Esophagus squamous epithelium (tissue), 5 donors: ENCODE measurements around the gene CNR2. TPM values are rescaled to one million over a fixed set of nuclear protein-coding genes. Genes with fewer than 3 reads are reported as not detected.

Source experiments
- DNase-seq: peaks from one replicate; lab custom pipeline; 2025; lab: John Stamatoyannopoulos, UW
- H3K27ac ChIP-seq, 4 donors: fragments of 200-600 bp; sonication (generic); one replicate each; pipeline ENCODE4 v1.5.1; 2016 to 2019; ENCODE audit warnings: mild to moderate bottlenecking in 1 of 4
- H3K27me3 ChIP-seq, 4 donors: fragments of 200-600 bp; sonication (generic); 1 replicate in 3 of 4; 2 replicates in 1 of 4; pipeline versions ENCODE4 v1.5.1 to v1.6.0; 2017 to 2021; ENCODE audit warnings: antibody characterized with exemption in 1 of 4
- H3K36me3 ChIP-seq, 3 donors: fragments of 200-600 bp; sonication (generic); one replicate each; pipeline ENCODE4 v1.5.1; 2016 to 2019
- H3K4me1 ChIP-seq, 3 donors: fragments of 200-600 bp; sonication (generic); one replicate each; pipeline ENCODE4 v1.5.1; 2017 to 2019
- H3K4me3 ChIP-seq, 4 donors: fragments of 200-600 bp; sonication (generic); 1 replicate in 3 of 4; 2 replicates in 1 of 4; pipeline ENCODE4 v1.5.1; 2016 to 2019; ENCODE audit warnings: mild to moderate bottlenecking in 2 of 4, moderate library complexity in 1 of 4
- H3K9me3 ChIP-seq, 3 donors: fragments of 200-600 bp; sonication (generic); one replicate each; pipeline ENCODE4 v1.5.1; 2016 to 2019
- POLR2A ChIP-seq, 4 donors: fragments of 450-650 bp; IDR thresholded peaks; one replicate each; pipeline ENCODE4 v1.6.1; 2017; ENCODE audit warnings: antibody characterized with exemption in 4 of 4, mild to moderate bottlenecking in 4 of 4, moderate library complexity in 3 of 4
- WGBS, 2 donors: methylation state at CpG; one replicate each; pipeline ENCODE4 v1.1.5; 2018; 5-methylcytosine and 5-hydroxymethylcytosine counted together
- intact Hi-C: fragments of 100-400 bp; cut with DNase I; formaldehyde crosslinking; loops from one replicate; pipeline ENCODE4 v1.15.0; 2022
- total RNA-seq, 4 donors: library from RNA; depleted of rRNA; stranded (reverse); fragments of >200 nt; gene quantifications; one replicate each; pipeline ENCODE4 v1.1.0, GENCODE V29; 2016
- TF ChIP-seq, protein P1 (sequence below), 6 experiments: fragments of 450-650 bp in 4 of 6; fragments of 200-600 bp in 2 of 6; sonication (generic) in 2 of 6; IDR thresholded peaks; one replicate each; pipeline ENCODE4 v1.5.1; 2016 to 2019; ENCODE audit warnings: antibody characterized with exemption in 6 of 6, mild to moderate bottlenecking in 4 of 6, moderate library complexity in 4 of 6
- donor health status: DM: yes; HTN: yes; CAD: no.

CNR2 gene
- total RNA-seq, 4 donors from 2014 or later: under 0.01 TPM; not detected in 3

DNA sequence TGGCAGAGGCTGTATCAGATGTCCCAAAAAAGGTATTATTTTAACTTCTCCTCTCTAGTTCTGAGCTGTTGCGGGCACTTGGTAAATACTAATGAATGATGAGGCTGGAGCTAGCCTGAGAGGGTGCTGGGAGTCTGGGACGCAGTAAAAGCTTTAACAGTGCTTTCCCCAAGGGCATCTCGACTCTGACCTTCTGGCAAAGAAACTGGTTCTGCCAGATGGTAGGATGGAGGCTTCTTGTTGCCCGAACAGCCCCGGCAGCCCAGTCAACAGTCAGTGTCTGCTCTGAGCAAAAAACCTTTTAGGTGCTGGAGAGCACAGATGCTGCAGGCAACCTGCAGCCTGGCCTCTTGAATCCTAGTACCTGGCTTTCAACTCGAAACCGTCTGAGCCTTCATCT, 43.9 kb upstream of the CNR2 start:
- H3K36me3 ChIP-seq: peaks cover 0 to 12% (median 0%) of the 10 kb centered on the region in 3 donors
- DNase-seq: no peak
- H3K27ac ChIP-seq: peak overlapping the region in 2 of 4 donors; percentile 15 to 42
- WGBS, 2 donors: 44 to 47% methylated on average over 5 to 6 of the region's 7 CpGs
- intact Hi-C loops: no loop called here
- H3K4me3 ChIP-seq: no peak overlapping the region
- H3K27me3 ChIP-seq: no peaks in the 10 kb centered on the region
- no peak for TF ChIP-seq POLR2A (IDR thresholded peaks at IDR 0.05)
- TF ChIP-seq, protein P1, sequence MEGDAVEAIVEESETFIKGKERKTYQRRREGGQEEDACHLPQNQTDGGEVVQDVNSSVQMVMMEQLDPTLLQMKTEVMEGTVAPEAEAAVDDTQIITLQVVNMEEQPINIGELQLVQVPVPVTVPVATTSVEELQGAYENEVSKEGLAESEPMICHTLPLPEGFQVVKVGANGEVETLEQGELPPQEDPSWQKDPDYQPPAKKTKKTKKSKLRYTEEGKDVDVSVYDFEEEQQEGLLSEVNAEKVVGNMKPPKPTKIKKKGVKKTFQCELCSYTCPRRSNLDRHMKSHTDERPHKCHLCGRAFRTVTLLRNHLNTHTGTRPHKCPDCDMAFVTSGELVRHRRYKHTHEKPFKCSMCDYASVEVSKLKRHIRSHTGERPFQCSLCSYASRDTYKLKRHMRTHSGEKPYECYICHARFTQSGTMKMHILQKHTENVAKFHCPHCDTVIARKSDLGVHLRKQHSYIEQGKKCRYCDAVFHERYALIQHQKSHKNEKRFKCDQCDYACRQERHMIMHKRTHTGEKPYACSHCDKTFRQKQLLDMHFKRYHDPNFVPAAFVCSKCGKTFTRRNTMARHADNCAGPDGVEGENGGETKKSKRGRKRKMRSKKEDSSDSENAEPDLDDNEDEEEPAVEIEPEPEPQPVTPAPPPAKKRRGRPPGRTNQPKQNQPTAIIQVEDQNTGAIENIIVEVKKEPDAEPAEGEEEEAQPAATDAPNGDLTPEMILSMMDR (IDR thresholded peaks at IDR 0.05): no peak
- no peaks in the 10 kb centered on the region for H3K9me3 ChIP-seq
- H3K4me1 ChIP-seq: peaks cover 3 to 58% (median 26%) of the 10 kb centered on the region in 3 donors

DNA sequence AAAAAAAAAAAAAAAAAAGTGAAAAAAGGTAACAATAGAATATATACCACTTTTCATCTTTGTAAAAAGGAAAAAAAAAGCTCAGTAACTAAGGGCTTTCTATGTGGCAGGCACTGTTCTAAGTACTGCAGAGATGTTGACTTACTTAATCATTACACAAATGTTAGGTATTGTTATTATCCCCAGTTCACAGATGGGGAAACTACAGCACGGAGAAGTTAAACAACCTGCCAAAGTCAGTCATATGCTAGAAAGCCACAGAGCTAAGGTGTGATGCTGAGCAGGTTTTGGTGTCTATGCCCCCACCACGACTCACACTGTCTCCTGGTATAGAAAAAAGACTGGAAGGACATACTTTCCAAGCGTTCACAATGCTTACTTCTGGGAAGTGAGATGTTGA, 39.9 kb upstream of the CNR2 start:
- TF ChIP-seq, protein P1 (IDR thresholded peaks at IDR 0.05): no peak
- WGBS, 2 donors: 37 to 70% methylated on average over 3 of the region's 3 CpGs
- H3K4me1 ChIP-seq: peaks cover 3 to 40% (median 15%) of the 10 kb centered on the region in 3 donors
- no peaks in the 10 kb centered on the region for H3K36me3 ChIP-seq
- H3K27me3 ChIP-seq: no peaks in the 10 kb centered on the region
- no peaks in the 10 kb centered on the region for H3K9me3 ChIP-seq
- H3K4me3 ChIP-seq: no peak overlapping the region
- intact Hi-C loops: no loop called here
- no peak overlapping the region for H3K27ac ChIP-seq
- DNase-seq: no peak

DNA sequence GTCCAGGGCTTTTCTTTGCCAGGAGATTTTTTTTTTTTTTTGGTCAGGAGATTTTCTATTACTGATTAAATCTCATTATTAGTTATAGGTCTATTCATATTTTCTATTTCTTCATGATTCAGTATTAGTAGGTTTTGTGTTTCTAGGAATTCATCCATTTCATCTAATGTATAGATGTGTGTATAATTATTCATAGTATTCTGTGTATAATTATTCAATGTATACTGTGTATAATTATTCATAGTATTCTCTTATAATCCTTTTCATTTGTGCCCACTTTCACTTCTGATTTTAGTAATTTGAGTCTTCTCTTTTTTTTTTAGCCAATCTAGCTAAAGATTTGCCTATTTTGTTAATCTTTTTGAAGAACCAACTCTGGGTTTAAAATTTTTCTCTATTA, 34.2 kb upstream of the CNR2 start:
- intact Hi-C loops: no loop called here
- no peak overlapping the region for H3K4me3 ChIP-seq
- TF ChIP-seq POLR2A (IDR thresholded peaks at IDR 0.05): no peak
- TF ChIP-seq, protein P1 (IDR thresholded peaks at IDR 0.05): no peak
- peaks cover 0 to 4% (median 0%) of the 10 kb centered on the region in 4 donors for H3K27me3 ChIP-seq
- peaks cover 0 to 9% (median 3%) of the 10 kb centered on the region in 3 donors for H3K9me3 ChIP-seq
- H3K4me1 ChIP-seq: peaks cover 0 to 9% (median 0%) of the 10 kb centered on the region in 3 donors
- no peaks in the 10 kb centered on the region for H3K36me3 ChIP-seq
- DNase-seq: no peak
- no peak overlapping the region for H3K27ac ChIP-seq

DNA sequence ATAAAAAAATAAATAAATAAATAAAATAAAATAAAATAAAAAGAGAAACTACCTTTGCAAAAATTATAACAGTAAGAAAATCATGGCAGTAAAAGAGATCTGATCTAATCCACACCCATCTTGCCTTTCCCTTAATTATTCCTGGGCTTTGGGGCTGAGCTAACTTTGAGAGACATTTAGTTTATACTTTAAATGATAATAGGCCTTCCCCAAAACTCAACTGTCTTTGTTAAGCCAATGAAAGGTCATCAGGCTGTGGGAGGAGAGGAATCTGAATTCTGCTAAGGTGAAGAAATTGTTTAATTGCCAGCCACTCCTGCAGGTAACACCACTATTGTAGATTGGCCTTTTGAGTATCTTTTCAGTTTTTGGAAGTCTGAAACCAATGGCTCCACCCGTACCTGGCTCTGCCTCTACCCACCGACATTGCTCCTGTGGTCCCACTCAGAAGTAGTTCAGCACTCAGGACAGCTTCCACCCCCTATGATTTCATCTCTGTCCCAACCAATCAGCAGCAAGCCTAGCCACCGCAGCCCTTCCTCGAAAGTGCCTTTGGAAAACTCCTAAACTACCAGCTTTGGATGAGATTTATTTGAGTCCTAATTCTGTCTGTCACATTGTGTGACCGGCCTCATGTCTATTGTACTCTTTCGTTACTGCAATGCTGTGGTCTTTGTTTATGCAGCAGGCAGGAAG, 23.5 kb upstream of the CNR2 start:
- Histone ChIP-seq H3K9me3 (no peaks in the 10 kb centered on the region), H3K4me3 (no peak overlapping the region), H3K27me3 (no peaks in the 10 kb centered on the region), H3K27ac (no peak overlapping the region), H3K4me1 (peaks cover 0 to under 1% (median 0%) of the 10 kb centered on the region in 3 donors), H3K36me3 (no peaks in the 10 kb centered on the region)
- WGBS, 2 donors: 57 to 78% methylated on average over 6 of the region's 6 CpGs
- no peak for TF ChIP-seq POLR2A (IDR thresholded peaks at IDR 0.05)
- TF ChIP-seq, protein P1 (IDR thresholded peaks at IDR 0.05): no peak
- intact Hi-C loops: no loop called here
- DNase-seq: no peak

DNA sequence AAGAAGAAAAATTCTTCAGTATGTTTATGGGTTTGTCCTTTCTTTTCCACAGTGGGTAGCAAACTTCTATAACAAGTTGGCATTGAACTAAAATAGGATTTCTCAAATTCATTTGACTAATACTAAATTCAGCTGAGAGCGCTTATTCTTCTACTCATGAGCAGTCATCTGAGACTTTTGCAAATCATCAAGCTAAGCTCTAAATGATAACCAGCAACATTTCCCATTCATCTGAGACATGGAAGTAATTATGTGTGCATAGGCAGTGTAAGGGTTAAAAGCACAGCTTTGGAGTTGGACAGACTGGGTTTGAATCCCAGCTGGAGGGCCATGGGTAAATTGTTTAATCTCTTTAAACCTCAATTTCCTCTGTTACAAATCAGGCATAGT, 18.3 kb upstream of the CNR2 start:
- intact Hi-C loops: no loop called here
- 65 to 71% methylated on average over 1 of the region's 1 CpG for WGBS, 2 donors
- peaks cover 0 to 12% (median 0%) of the 10 kb centered on the region in 3 donors for H3K4me1 ChIP-seq
- H3K36me3 ChIP-seq: no peaks in the 10 kb centered on the region
- no peaks in the 10 kb centered on the region for H3K27me3 ChIP-seq
- no peak for TF ChIP-seq POLR2A (IDR thresholded peaks at IDR 0.05)
- TF ChIP-seq, protein P1 (IDR thresholded peaks at IDR 0.05): no peak
- no peak overlapping the region for H3K27ac ChIP-seq
- H3K4me3 ChIP-seq: no peak overlapping the region
- H3K9me3 ChIP-seq: no peaks in the 10 kb centered on the region
- DNase-seq: no peak
